Endothelial cell of umbilical vein (primary cell): ENCODE data around the gene CAMTA1.

Experiments used
- JUN ChIP-seq: IDR thresholded peaks from 2 replicates; pipeline ENCODE4 v1.6.1; 2011; ENCODE audit warnings: borderline replicate concordance, low read depth; ENCODE audit not compliant: insufficient read length, insufficient read depth
- POLR2A ChIP-seq: IDR thresholded peaks from 2 replicates; pipeline ENCODE4 v1.6.1; 2012; ENCODE audit warnings: low read depth, mild to moderate bottlenecking, control low read depth, low read length
- TF ChIP-seq, protein P1 (sequence below), 2 donors: IDR thresholded peaks; 1 replicate in 1 of 2; 2 replicates in 1 of 2; pipeline ENCODE4 v1.5.1; 2011; ENCODE audit warnings: low read length in 2 of 2, mild to moderate bottlenecking in 2 of 2, moderate library complexity in 2 of 2, control low read depth in 1 of 2, inconsistent platforms in 1 of 2, low read depth in 1 of 2; ENCODE audit not compliant: insufficient read depth in 1 of 2; ENCODE audit errors: extremely low read depth in 1 of 2

DNA sequence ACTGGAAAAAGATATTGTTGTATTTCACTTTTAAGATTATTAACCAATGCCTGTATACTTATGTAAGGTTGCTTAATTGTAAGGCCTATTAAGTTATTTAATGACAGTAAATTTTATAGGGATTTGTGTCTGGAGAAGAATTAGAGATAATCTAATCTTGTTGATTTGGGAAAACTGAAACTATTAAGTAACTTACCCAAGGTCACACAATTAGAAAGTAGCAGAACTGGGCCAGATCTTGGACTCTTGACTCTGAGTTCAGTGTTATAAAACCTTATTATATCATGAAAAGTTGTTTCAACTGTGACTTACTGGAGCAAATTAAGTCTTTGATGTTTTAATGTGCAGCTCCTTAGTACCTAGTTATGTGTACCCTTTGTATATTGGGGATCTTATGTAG is 38.5 kb downstream of the CAMTA1 start:
- TF ChIP-seq POLR2A (no peak), JUN (no peak)
- TF ChIP-seq, protein P1, sequence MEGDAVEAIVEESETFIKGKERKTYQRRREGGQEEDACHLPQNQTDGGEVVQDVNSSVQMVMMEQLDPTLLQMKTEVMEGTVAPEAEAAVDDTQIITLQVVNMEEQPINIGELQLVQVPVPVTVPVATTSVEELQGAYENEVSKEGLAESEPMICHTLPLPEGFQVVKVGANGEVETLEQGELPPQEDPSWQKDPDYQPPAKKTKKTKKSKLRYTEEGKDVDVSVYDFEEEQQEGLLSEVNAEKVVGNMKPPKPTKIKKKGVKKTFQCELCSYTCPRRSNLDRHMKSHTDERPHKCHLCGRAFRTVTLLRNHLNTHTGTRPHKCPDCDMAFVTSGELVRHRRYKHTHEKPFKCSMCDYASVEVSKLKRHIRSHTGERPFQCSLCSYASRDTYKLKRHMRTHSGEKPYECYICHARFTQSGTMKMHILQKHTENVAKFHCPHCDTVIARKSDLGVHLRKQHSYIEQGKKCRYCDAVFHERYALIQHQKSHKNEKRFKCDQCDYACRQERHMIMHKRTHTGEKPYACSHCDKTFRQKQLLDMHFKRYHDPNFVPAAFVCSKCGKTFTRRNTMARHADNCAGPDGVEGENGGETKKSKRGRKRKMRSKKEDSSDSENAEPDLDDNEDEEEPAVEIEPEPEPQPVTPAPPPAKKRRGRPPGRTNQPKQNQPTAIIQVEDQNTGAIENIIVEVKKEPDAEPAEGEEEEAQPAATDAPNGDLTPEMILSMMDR (IDR thresholded peaks at IDR 0.05; ENCODE audit: extremely low read depth in 1 of 2, insufficient read depth in 1 of 2, low read depth in 1 of 2, low read length in 2 of 2): no peak
